ENCODE results near the gene DEGS1.

DEGS1 gene

GRCh38 chr1:224178894-224179293, 4.1 kb upstream of the DEGS1 start:
- no peaks in the 10 kb centered on the region for H3K9me3 ChIP-seq (ENCODE audit: control insufficient read depth in 2 of 2, low read length in 2 of 2)
- H3K4me3 ChIP-seq (ENCODE audit: low read length in 2 of 2), result no peak overlapping the region
- H3K36me3 ChIP-seq (ENCODE audit: control insufficient read depth in 2 of 2, insufficient read depth in 2 of 2, low read length in 2 of 2), result no peaks in the 10 kb centered on the region
- H3K27ac ChIP-seq (ENCODE audit: low read depth in 2 of 2, low read length in 2 of 2), result no peak overlapping the region
- H3K27me3 ChIP-seq (ENCODE audit: control insufficient read depth in 2 of 2, insufficient read depth in 2 of 2, low read length in 2 of 2), result no peaks in the 10 kb centered on the region
- H3K4me1 ChIP-seq (ENCODE audit: control insufficient read depth in 2 of 2, insufficient read depth in 2 of 2, low read length in 2 of 2), result peaks cover under 1 to 7% of the 10 kb centered on the region in 2 donors
- H3K9ac ChIP-seq (ENCODE audit: low read depth in 1 of 2, low read length in 2 of 2), result no peak overlapping the region

- Histone ChIP-seq H3K36me3 (ENCODE audit: control insufficient read depth in 2 of 2, insufficient read depth in 2 of 2, low read length in 2 of 2) (no peaks in the 10 kb centered on the region), H3K27me3 (ENCODE audit: control insufficient read depth in 2 of 2, insufficient read depth in 2 of 2, low read length in 2 of 2) (no peaks in the 10 kb centered on the region), H3K9ac (ENCODE audit: low read depth in 1 of 2, low read length in 2 of 2) (no peak overlapping the region), H3K4me1 (ENCODE audit: control insufficient read depth in 2 of 2, insufficient read depth in 2 of 2, low read length in 2 of 2) (peaks cover 7 to 16% of the 10 kb centered on the region in 2 donors), H3K9me3 (ENCODE audit: control insufficient read depth in 2 of 2, low read length in 2 of 2) (no peaks in the 10 kb centered on the region), H3K4me3 (ENCODE audit: low read length in 2 of 2) (no peak overlapping the region), H3K27ac (ENCODE audit: low read depth in 2 of 2, low read length in 2 of 2) (no peak overlapping the region)
Observed at GRCh38 chr1:224180783-224181452, 2.1 kb upstream of the DEGS1 start.

GRCh38 chr1:224181453-224181810, 1.6 kb upstream of the DEGS1 start:
- Histone ChIP-seq H3K4me3 (ENCODE audit: low read length in 2 of 2) (no peak overlapping the region), H3K9me3 (ENCODE audit: control insufficient read depth in 2 of 2, low read length in 2 of 2) (no peaks in the 10 kb centered on the region), H3K4me1 (ENCODE audit: control insufficient read depth in 2 of 2, insufficient read depth in 2 of 2, low read length in 2 of 2) (peaks cover 7 to 16% of the 10 kb centered on the region in 2 donors), H3K27ac (ENCODE audit: low read depth in 2 of 2, low read length in 2 of 2) (no peak overlapping the region), H3K27me3 (ENCODE audit: control insufficient read depth in 2 of 2, insufficient read depth in 2 of 2, low read length in 2 of 2) (no peaks in the 10 kb centered on the region), H3K9ac (ENCODE audit: low read depth in 1 of 2, low read length in 2 of 2) (no peak overlapping the region), H3K36me3 (ENCODE audit: control insufficient read depth in 2 of 2, insufficient read depth in 2 of 2, low read length in 2 of 2) (no peaks in the 10 kb centered on the region)

GRCh38 chr1:224182057-224182865, 779 bp upstream of the DEGS1 start:
- Histone ChIP-seq H3K4me1 (ENCODE audit: control insufficient read depth in 2 of 2, insufficient read depth in 2 of 2, low read length in 2 of 2) (peaks cover 7 to 16% of the 10 kb centered on the region in 2 donors), H3K4me3 (ENCODE audit: low read length in 2 of 2) (peak overlapping the region; percentile 80 to 84)

GRCh38 chr1:224183591-224184312, 712 bp downstream of the DEGS1 start:
- peak overlapping the region; percentile 79 to 88 for H3K9ac ChIP-seq (ENCODE audit: low read depth in 1 of 2, low read length in 2 of 2)
- H3K4me1 ChIP-seq (ENCODE audit: control insufficient read depth in 2 of 2, insufficient read depth in 2 of 2, low read length in 2 of 2), result peaks cover 7 to 16% of the 10 kb centered on the region in 2 donors
- H3K4me3 ChIP-seq (ENCODE audit: low read length in 2 of 2), result peak overlapping the region; percentile 75 to 80
- no peaks in the 10 kb centered on the region for H3K27me3 ChIP-seq (ENCODE audit: control insufficient read depth in 2 of 2, insufficient read depth in 2 of 2, low read length in 2 of 2)
- H3K27ac ChIP-seq (ENCODE audit: low read depth in 2 of 2, low read length in 2 of 2), result peak overlapping the region; percentile 88 to 92
- H3K36me3 ChIP-seq (ENCODE audit: control insufficient read depth in 2 of 2, insufficient read depth in 2 of 2, low read length in 2 of 2), result no peaks in the 10 kb centered on the region
- no peaks in the 10 kb centered on the region for H3K9me3 ChIP-seq (ENCODE audit: control insufficient read depth in 2 of 2, low read length in 2 of 2)

More at GRCh38 chr1:224182057-224182865, 779 bp upstream of the DEGS1 start:
- H3K9ac ChIP-seq (ENCODE audit: low read depth in 1 of 2, low read length in 2 of 2), result peak overlapping the region; percentile 66 to 88
- H3K27me3 ChIP-seq (ENCODE audit: control insufficient read depth in 2 of 2, insufficient read depth in 2 of 2, low read length in 2 of 2), result no peaks in the 10 kb centered on the region
- H3K9me3 ChIP-seq (ENCODE audit: control insufficient read depth in 2 of 2, low read length in 2 of 2), result no peaks in the 10 kb centered on the region
- no peaks in the 10 kb centered on the region for H3K36me3 ChIP-seq (ENCODE audit: control insufficient read depth in 2 of 2, insufficient read depth in 2 of 2, low read length in 2 of 2)
- peak overlapping the region; percentile 88 to 92 for H3K27ac ChIP-seq (ENCODE audit: low read depth in 2 of 2, low read length in 2 of 2)

- peak overlapping the region in 1 of 2 donors; percentile 13 for H3K4me3 ChIP-seq (ENCODE audit: low read length in 2 of 2)
Observed at GRCh38 chr1:224185208-224185607, 2.2 kb downstream of the DEGS1 start.

GRCh38 chr1:224188286-224188685, 5.2 kb downstream of the DEGS1 start:
- Histone ChIP-seq H3K9ac (ENCODE audit: low read depth in 1 of 2, low read length in 2 of 2) (no peak overlapping the region), H3K4me1 (ENCODE audit: control insufficient read depth in 2 of 2, insufficient read depth in 2 of 2, low read length in 2 of 2) (peaks cover 7 to 10% of the 10 kb centered on the region in 2 donors), H3K4me3 (ENCODE audit: low read length in 2 of 2) (no peak overlapping the region), H3K36me3 (ENCODE audit: control insufficient read depth in 2 of 2, insufficient read depth in 2 of 2, low read length in 2 of 2) (peaks cover 3 to 5% of the 10 kb centered on the region in 2 donors), H3K27ac (ENCODE audit: low read depth in 2 of 2, low read length in 2 of 2) (no peak overlapping the region), H3K27me3 (ENCODE audit: control insufficient read depth in 2 of 2, insufficient read depth in 2 of 2, low read length in 2 of 2) (no peaks in the 10 kb centered on the region), H3K9me3 (ENCODE audit: control insufficient read depth in 2 of 2, low read length in 2 of 2) (no peaks in the 10 kb centered on the region)

More at GRCh38 chr1:224185208-224185607, 2.2 kb downstream of the DEGS1 start:
- no peaks in the 10 kb centered on the region for H3K27me3 ChIP-seq (ENCODE audit: control insufficient read depth in 2 of 2, insufficient read depth in 2 of 2, low read length in 2 of 2)
- no peak overlapping the region for H3K9ac ChIP-seq (ENCODE audit: low read depth in 1 of 2, low read length in 2 of 2)
- H3K4me1 ChIP-seq (ENCODE audit: control insufficient read depth in 2 of 2, insufficient read depth in 2 of 2, low read length in 2 of 2), result peaks cover 7 to 16% of the 10 kb centered on the region in 2 donors
- no peak overlapping the region for H3K27ac ChIP-seq (ENCODE audit: low read depth in 2 of 2, low read length in 2 of 2)
- H3K36me3 ChIP-seq (ENCODE audit: control insufficient read depth in 2 of 2, insufficient read depth in 2 of 2, low read length in 2 of 2), result no peaks in the 10 kb centered on the region
- no peaks in the 10 kb centered on the region for H3K9me3 ChIP-seq (ENCODE audit: control insufficient read depth in 2 of 2, low read length in 2 of 2)

- Histone ChIP-seq H3K36me3 (ENCODE audit: control insufficient read depth in 2 of 2, insufficient read depth in 2 of 2, low read length in 2 of 2) (peaks cover 10% of the 10 kb centered on the region in 2 donors), H3K4me3 (ENCODE audit: low read length in 2 of 2) (no peak overlapping the region), H3K27ac (ENCODE audit: low read depth in 2 of 2, low read length in 2 of 2) (no peak overlapping the region), H3K9me3 (ENCODE audit: control insufficient read depth in 2 of 2, low read length in 2 of 2) (no peaks in the 10 kb centered on the region), H3K9ac (ENCODE audit: low read depth in 1 of 2, low read length in 2 of 2) (no peak overlapping the region), H3K4me1 (ENCODE audit: control insufficient read depth in 2 of 2, insufficient read depth in 2 of 2, low read length in 2 of 2) (peaks cover under 1 to 3% of the 10 kb centered on the region in 2 donors), H3K27me3 (ENCODE audit: control insufficient read depth in 2 of 2, insufficient read depth in 2 of 2, low read length in 2 of 2) (no peaks in the 10 kb centered on the region)
Observed at GRCh38 chr1:224189561-224189960, 6.5 kb downstream of the DEGS1 start.

GRCh38 chr1:224192082-224192788, 9.2 kb downstream of the DEGS1 start:
- Histone ChIP-seq H3K9me3 (ENCODE audit: control insufficient read depth in 2 of 2, low read length in 2 of 2) (no peaks in the 10 kb centered on the region), H3K36me3 (ENCODE audit: control insufficient read depth in 2 of 2, insufficient read depth in 2 of 2, low read length in 2 of 2) (peaks cover 10% of the 10 kb centered on the region in 2 donors), H3K27me3 (ENCODE audit: control insufficient read depth in 2 of 2, insufficient read depth in 2 of 2, low read length in 2 of 2) (no peaks in the 10 kb centered on the region), H3K4me1 (ENCODE audit: control insufficient read depth in 2 of 2, insufficient read depth in 2 of 2, low read length in 2 of 2) (no peaks in the 10 kb centered on the region), H3K9ac (ENCODE audit: low read depth in 1 of 2, low read length in 2 of 2) (no peak overlapping the region), H3K27ac (ENCODE audit: low read depth in 2 of 2, low read length in 2 of 2) (no peak overlapping the region), H3K4me3 (ENCODE audit: low read length in 2 of 2) (no peak overlapping the region)
